Left cardiac atrium (tissue), 4 donors: Measurements from ENCODE around the gene PHTF1. TPM values are rescaled to one million over a fixed set of nuclear protein-coding genes. Genes with fewer than 3 reads are reported as not detected.
A peak's percentile ranks its signal among the peaks of the same experiment; 100 is the strongest.
"Not testable (repeated sequence)": the region's sequence is repeated elsewhere in the genome, so short reads cannot be mapped to it uniquely, and the experiment has no call there.

Experiments used
- ATAC-seq, 2 donors: fragments of 200-7000 bp; cut with Tn5 transposase; one replicate each; pipeline ENCODE4 v1.9.1; 2020; ENCODE audit warnings: mild to moderate bottlenecking in 2 of 2, moderate library complexity in 2 of 2
- DNase-seq: peaks from one replicate; pipeline ENCODE4 v3.0.0-alpha.2; 2020
- intact Hi-C, 2 donors: fragments of 100-400 bp; cut with DNase I; formaldehyde crosslinking; loops; one replicate each; pipeline versions ENCODE4 v1.14.1 to v1.15.1; 2022 to 2023
- total RNA-seq, 2 donors: library from RNA; stranded (reverse); fragmentation: NEBNext Ultra II Directional; extraction: Animal tissue kit (Norgen Biotek cat#: 25700); gene quantifications; one replicate each; pipeline ENCODE4 v1.2.1, GENCODE V29; 2021
- donor health status: DM: no; HTN: yes; CAD: no.
- donor health status: DM: no; HTN: yes; CAD: no; lungs with severe emphysema.
- donor health status: DM: yes; HTN: yes; CAD: no.
- donor health status: Dilated cardiomyopathy.

PHTF1 gene
- total RNA-seq, 2 donors from 2014 or later, result 8.3 to 9.2 TPM

GRCh38 chr1:113780374-113781146 lies 21.3 kb upstream of the PHTF1 start:
- intact Hi-C loops, result no loop called here
- no peak for DNase-seq
- ATAC-seq, result no peak

DNA sequence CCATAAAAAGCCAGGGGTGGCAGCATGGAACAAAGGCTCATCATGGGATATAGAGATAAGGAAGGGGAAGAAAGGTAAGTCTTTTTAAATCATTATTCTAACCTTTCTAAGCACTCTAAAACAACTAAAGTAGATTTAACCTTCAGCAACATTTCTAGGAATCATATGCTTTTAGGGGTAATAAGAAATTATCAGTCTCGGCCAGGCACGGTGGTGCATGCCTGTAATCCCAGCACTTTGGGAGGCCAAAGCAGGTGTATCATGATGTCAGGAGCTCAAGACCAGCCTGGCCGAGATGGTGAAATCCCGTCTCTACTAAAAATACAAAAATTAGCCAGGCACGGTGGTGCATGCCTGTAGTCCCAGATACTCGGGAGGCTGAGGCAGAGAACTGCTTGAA lies 20.3 kb upstream of the PHTF1 start:
- ATAC-seq (no peak), DNase-seq (no peak)
- intact Hi-C loops, result no loop called here

GRCh38 chr1:113777561-113777960 lies 18.3 kb upstream of the PHTF1 start:
- ATAC-seq (no peak), DNase-seq (no peak)
- intact Hi-C loops, result no loop called here

- intact Hi-C loops, result no loop called here
- DNase-seq (no peak), ATAC-seq (no peak)
Observed at GRCh38 chr1:113770031-113770430, 10.7 kb upstream of the PHTF1 start.

- intact Hi-C loops, result no loop called here
- DNase-seq (no peak), ATAC-seq (no peak)
Observed at GRCh38 chr1:113769601-113769970, 10.3 kb upstream of the PHTF1 start.

GRCh38 chr1:113768916-113769600 lies 9.8 kb upstream of the PHTF1 start:
- intact Hi-C loops, result no loop called here
- no peak for ATAC-seq
- no peak for DNase-seq

DNA sequence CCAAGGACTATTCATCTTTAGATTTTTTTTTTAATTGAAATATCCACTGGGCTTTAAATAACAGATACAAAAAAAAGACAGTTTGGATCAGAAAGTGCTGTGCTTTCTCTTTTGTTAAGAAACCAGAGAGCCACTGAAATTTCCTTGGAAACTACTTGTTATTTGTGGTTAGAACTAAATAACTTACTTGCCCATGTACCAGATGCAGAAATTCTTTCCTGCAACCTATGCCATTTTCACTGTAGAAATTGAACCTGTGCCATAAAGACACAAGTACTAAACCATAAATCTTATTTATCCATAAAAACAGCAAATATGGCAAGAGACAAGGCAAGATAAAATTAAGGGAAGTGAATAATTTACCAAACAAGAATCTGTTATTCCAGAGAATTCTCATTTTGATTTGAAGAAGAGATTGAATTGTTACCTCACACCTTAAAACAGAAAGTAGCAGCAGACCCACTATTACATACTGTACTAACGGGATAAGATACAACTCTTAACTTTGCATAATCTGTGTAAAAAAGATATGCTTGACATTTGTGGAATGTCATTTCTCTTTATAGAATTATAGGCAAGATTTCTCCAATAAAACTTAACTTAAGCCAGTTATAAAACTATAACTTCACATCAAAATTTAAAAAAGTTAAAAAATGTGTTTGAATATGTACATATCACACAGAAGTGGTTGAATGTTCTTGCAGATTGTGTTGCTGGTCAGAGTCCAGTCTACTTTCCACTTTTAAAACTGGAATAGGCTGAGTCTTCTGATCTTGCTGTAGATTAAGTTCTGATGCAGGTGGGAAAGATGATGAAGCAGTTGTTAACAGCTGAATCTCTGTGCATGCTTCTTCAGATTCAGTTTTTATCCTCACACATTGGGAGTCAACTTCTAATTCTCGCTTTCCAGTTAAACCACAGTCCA lies 6.3 kb upstream of the PHTF1 start:
- DNase-seq, result no peak
- ATAC-seq, result no peak
- intact Hi-C loops, result no loop called here

GRCh38 chr1:113763661-113764060 lies 4.4 kb upstream of the PHTF1 start:
- ATAC-seq (no peak), DNase-seq (no peak)
- intact Hi-C loops, result no loop called here

DNA sequence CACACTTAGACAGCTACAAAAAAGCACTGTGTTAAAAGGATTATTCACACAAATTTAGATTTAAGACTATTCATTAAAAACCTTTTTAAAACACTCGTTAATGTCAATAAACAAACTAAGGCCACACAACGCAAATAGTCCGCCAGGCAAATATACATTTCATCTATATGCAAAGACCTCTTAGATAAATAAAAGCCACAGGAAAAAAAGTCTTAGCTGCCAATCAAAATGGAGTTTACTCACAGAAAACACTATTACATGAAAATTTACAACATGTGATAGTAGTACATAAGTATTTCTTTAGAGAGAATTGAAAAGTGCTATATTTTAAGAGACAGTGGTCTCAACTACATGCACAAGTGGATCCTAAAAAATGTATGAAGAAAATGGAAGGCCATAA lies 2.7 kb upstream of the PHTF1 start:
- intact Hi-C loops, result no loop called here
- DNase-seq (no peak), ATAC-seq (no peak)

GRCh38 chr1:113760102-113761080 lies 1.1 kb upstream of the PHTF1 start:
- no peak for ATAC-seq
- DNase-seq, result no peak
- intact Hi-C loops, result no loop called here

- ATAC-seq (peak; percentile 76 to 83), DNase-seq (peak; percentile 78)
- intact Hi-C loops, result loop anchor here in 1 of 2 donors (1.0 kb wide), 1 partner anchor 54 kb away; the partner anchor contains the start of gene RSBN1
Observed at GRCh38 chr1:113758631-113759332, 504 bp downstream of the PHTF1 start.

DNA sequence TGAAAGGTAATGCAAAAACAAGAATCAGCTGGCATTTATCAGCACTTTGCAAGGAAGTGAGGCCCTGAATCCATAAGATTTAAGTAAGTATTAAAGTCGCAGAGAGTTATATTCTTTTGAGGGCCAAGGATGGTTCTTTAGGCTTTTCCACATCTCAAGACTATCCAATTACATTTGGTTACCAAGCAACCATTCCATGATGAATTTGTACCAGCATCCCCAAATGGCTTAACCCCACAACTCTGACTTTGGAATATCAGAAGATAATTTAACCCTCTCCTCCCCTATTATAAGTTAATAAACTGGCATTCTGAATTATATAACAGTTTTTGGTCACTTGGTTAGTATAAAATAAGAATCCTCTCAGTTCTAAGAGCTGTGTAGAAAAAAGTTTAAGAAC lies 2.8 kb downstream of the PHTF1 start:
- ATAC-seq, result no peak
- intact Hi-C loops, result no loop called here
- no peak for DNase-seq

GRCh38 chr1:113753333-113753732 lies 6.0 kb downstream of the PHTF1 start:
- ATAC-seq, intact Hi-C loops, DNase-seq: not testable (repeated sequence)

GRCh38 chr1:113751516-113751915 lies 7.8 kb downstream of the PHTF1 start:
- DNase-seq (no peak), ATAC-seq (no peak)
- intact Hi-C loops, result no loop called here

GRCh38 chr1:113751114-113751513 lies 8.2 kb downstream of the PHTF1 start:
- ATAC-seq (no peak), DNase-seq (no peak)
- intact Hi-C loops, result no loop called here

DNA sequence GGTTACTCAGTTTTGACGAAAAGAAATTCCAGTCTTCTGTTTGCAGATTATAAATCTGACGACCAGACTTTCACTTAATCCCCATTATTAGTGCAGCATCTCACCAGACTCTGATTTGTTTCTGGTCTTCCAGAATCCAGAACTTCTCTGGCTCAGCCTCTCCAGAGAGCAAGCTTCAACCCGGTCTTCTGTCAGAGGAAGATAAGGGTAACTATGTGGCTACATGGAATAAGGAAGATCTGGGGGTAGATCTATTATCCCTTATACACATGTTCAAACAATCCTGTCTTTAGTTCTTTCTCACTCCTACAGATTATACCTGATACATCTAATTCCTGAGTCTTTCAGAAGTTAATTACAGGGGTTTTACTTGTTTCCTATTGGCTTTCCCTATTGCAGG lies 9.9 kb downstream of the PHTF1 start:
- ATAC-seq, result no peak
- no peak for DNase-seq
- intact Hi-C loops, result no loop called here

DNA sequence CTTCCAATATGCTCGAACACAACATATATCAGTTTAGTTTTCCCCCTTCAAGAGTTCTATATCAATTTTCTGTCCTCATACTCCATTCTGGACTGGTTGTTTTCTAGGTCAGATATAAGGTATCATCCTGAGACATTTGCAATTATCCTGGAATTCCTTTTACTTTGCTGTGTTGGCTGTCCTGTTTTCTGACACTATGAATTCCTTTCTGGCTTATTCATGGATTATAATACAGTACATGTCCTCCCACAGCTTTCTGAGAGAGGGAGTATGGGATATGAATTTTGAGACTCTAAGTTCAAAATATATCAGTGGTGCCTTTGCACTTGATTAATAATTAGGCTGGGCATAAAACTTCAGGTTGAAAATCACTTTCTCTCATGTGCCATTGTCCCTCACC lies 11.9 kb downstream of the PHTF1 start:
- peak in 1 of 2 donors; percentile 86 for ATAC-seq
- DNase-seq, result no peak
- intact Hi-C loops, result no loop called here

GRCh38 chr1:113745425-113745824 lies 13.9 kb downstream of the PHTF1 start:
- ATAC-seq, result no peak
- DNase-seq, result no peak
- intact Hi-C loops, result no loop called here
